Measurements from ENCODE around the gene FOXP3.

Gene FOXP3

GRCh38 chrX:49203536-49203935 lies 61.0 kb downstream of the FOXP3 start:
- no peak overlapping the region for H3K27ac ChIP-seq
- in situ Hi-C loops (cut with HindIII; ENCODE audit: low pct_ligation_motif_present, low sequenced_read_pairs), result no loop called here

DNA sequence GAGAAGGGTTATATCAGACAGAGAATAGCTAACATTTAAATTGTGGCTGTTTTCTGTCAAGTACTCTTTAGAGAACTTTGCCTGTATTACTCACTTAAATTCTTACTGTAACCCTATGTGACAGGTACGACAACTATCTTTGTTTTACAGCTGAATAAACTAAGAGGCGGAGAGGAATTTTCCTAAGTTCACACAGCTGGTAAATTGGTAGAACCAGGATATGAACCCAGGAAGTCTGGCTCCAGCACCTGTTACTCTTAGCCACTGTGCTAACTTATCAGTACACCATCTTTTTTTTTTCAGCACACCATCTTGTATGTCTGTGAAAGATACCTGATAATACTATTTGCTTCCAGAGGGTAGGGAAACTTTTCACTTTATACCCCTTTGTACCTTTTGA lies 62.5 kb downstream of the FOXP3 start:
- Histone ChIP-seq H3K27ac (no peak overlapping the region), H3K27me3 (replicated peaks) (no peaks in the 10 kb centered on the region)
- in situ Hi-C loops (cut with HindIII; ENCODE audit: low pct_ligation_motif_present, low sequenced_read_pairs), result no loop called here

More at GRCh38 chrX:49203536-49203935, 61.0 kb downstream of the FOXP3 start:
- no peak overlapping the region for H3K4me3 ChIP-seq (ENCODE audit: low read depth, low read length)
- DNase-seq, result no peak
- TF ChIP-seq, protein P1, sequence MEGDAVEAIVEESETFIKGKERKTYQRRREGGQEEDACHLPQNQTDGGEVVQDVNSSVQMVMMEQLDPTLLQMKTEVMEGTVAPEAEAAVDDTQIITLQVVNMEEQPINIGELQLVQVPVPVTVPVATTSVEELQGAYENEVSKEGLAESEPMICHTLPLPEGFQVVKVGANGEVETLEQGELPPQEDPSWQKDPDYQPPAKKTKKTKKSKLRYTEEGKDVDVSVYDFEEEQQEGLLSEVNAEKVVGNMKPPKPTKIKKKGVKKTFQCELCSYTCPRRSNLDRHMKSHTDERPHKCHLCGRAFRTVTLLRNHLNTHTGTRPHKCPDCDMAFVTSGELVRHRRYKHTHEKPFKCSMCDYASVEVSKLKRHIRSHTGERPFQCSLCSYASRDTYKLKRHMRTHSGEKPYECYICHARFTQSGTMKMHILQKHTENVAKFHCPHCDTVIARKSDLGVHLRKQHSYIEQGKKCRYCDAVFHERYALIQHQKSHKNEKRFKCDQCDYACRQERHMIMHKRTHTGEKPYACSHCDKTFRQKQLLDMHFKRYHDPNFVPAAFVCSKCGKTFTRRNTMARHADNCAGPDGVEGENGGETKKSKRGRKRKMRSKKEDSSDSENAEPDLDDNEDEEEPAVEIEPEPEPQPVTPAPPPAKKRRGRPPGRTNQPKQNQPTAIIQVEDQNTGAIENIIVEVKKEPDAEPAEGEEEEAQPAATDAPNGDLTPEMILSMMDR (IDR thresholded peaks at IDR 0.05; ENCODE audit: low read depth, low read length, missing control alignments), result no peak
- H3K36me3 ChIP-seq (replicated peaks), result no peaks in the 10 kb centered on the region
- no peaks in the 10 kb centered on the region for H3K27me3 ChIP-seq (replicated peaks)

More for the DNA sequence above, 62.5 kb downstream of the FOXP3 start:
- Histone ChIP-seq H3K36me3 (replicated peaks) (no peaks in the 10 kb centered on the region), H3K4me3 (ENCODE audit: low read depth, low read length) (no peak overlapping the region)
- TF ChIP-seq, protein P1 (IDR thresholded peaks at IDR 0.05; ENCODE audit: low read depth, low read length, missing control alignments), result no peak
- DNase-seq, result no peak
